Prostate gland (tissue), 2 donors: Measurements from ENCODE around the gene CDK5RAP3.

ENCODE experiments used
- CTCF ChIP-seq, 4 experiments: fragments of 200-600 bp in 2 of 4; fragments of 450-650 bp in 2 of 4; sonication (generic) in 2 of 4; IDR thresholded peaks; 1 replicate in 3 of 4; 2 replicates in 1 of 4; pipeline ENCODE4 v1.5.1; 2016 to 2019; ENCODE audit warnings: antibody characterized with exemption in 4 of 4, mild to moderate bottlenecking in 2 of 4, moderate library complexity in 2 of 4
- POLR2A ChIP-seq: fragments of 450-650 bp; IDR thresholded peaks from one replicate; pipeline ENCODE4 v1.6.1; 2016; ENCODE audit warnings: antibody characterized with exemption, mild to moderate bottlenecking

GRCh38 chr17:47986520-47986919, 15.6 kb downstream of the CDK5RAP3 start:
- TF ChIP-seq CTCF (IDR thresholded peaks at IDR 0.05) (no peak), POLR2A (no peak)
